Measurements from ENCODE around the gene MSI2.

GRCh38 chr17:57413848-57414651, 157.7 kb downstream of the MSI2 start:
- TF ChIP-seq, protein P1, sequence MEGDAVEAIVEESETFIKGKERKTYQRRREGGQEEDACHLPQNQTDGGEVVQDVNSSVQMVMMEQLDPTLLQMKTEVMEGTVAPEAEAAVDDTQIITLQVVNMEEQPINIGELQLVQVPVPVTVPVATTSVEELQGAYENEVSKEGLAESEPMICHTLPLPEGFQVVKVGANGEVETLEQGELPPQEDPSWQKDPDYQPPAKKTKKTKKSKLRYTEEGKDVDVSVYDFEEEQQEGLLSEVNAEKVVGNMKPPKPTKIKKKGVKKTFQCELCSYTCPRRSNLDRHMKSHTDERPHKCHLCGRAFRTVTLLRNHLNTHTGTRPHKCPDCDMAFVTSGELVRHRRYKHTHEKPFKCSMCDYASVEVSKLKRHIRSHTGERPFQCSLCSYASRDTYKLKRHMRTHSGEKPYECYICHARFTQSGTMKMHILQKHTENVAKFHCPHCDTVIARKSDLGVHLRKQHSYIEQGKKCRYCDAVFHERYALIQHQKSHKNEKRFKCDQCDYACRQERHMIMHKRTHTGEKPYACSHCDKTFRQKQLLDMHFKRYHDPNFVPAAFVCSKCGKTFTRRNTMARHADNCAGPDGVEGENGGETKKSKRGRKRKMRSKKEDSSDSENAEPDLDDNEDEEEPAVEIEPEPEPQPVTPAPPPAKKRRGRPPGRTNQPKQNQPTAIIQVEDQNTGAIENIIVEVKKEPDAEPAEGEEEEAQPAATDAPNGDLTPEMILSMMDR (IDR thresholded peaks at IDR 0.05; ENCODE audit: extremely low read depth in 1 of 2, insufficient read depth in 1 of 2, low read depth in 1 of 2, low read length in 2 of 2), result no peak
- TF ChIP-seq MAX (IDR thresholded peaks at IDR 0.05; ENCODE audit: insufficient read depth, insufficient read length) (no peak), FOS (IDR thresholded peaks at IDR 0.05; ENCODE audit: borderline replicate concordance, insufficient read depth, low read length) (no peak), POLR2A (IDR thresholded peaks at IDR 0.05; ENCODE audit: low read depth, low read length) (no peak)

Measured in endothelial cell of umbilical vein (primary cell).